SJSA1 (cell line): ENCODE measurements around the gene AGPAT3. TPM values are rescaled to one million over a fixed set of nuclear protein-coding genes. Genes with fewer than 3 reads are reported as not detected.

ENCODE experiments used
- DNase-seq, 2 experiments: peaks; one replicate each; pipeline ENCODE4 v3.0.0-alpha.2; 2015 to 2020; ENCODE audit warnings: low spot score in 2 of 2, low read depth in 1 of 2
- H3K27ac ChIP-seq: fragments of 250-450 bp; sonication (Bioruptor Pico); 2 replicates; pipeline ENCODE4 v1.5.1; 2020; ENCODE audit warnings: mild to moderate bottlenecking, moderate library complexity
- H3K27me3 ChIP-seq: fragments of 250-450 bp; sonication (Bioruptor Pico); replicated peaks from 2 replicates; pipeline ENCODE4 v1.5.1; 2020; ENCODE audit warnings: mild to moderate bottlenecking, moderate library complexity
- H3K36me3 ChIP-seq: fragments of 250-450 bp; sonication (Bioruptor Pico); 2 replicates; pipeline ENCODE4 v1.5.1; 2020; ENCODE audit warnings: mild to moderate bottlenecking
- H3K4me1 ChIP-seq: fragments of 250-450 bp; sonication (Bioruptor Pico); replicated peaks from 2 replicates; pipeline ENCODE4 v1.6.1; 2021; ENCODE audit warnings: mild to moderate bottlenecking
- H3K4me3 ChIP-seq: fragments of 250-450 bp; sonication (Bioruptor Pico); 2 replicates; pipeline ENCODE4 v1.5.1; 2020; ENCODE audit warnings: mild to moderate bottlenecking
- H3K9me3 ChIP-seq: fragments of 250-450 bp; sonication (Bioruptor Pico); replicated peaks from 2 replicates; pipeline ENCODE4 v1.5.1; 2020; ENCODE audit warnings: mild to moderate bottlenecking
- total RNA-seq: library from RNA; depleted of rRNA; stranded (reverse); fragments of >200 nt; shearing (Covaris generic); gene quantifications from 2 replicates; pipeline ENCODE4 v1.2.3, GENCODE V29; 2014

The AGPAT3 gene
- total RNA-seq, 1 experiment from 2014 or later = 66.9 TPM

DNA sequence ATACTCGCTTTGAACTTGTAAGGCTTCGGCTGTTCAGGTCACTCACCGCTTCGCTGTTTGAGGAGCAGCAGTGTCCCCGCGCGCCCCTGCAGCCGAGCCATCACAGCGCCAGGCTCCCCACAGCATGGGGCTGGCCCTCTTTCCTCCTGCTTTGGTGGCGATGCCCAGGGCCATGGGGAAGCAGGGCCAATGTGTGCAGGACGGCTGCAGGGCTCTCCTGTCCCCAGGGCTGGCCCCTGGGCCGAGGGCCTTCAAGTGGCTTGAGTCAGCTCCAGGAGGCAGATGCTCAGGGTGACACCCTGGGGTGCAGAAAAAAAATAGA lies 108.6 kb downstream of the AGPAT3 start:
- no peak overlapping the region for H3K4me3 ChIP-seq
- no peak overlapping the region; the same call in none of the 2 replicates for H3K27ac ChIP-seq
- peaks cover 69% of the 10 kb centered on the region for H3K36me3 ChIP-seq
- peaks cover 47% of the 10 kb centered on the region for H3K4me1 ChIP-seq
- 0 out of 2 replicates have a peak, but pooled peaks cover 4% of the 10 kb centered on the region for H3K9me3 ChIP-seq
- H3K27me3 ChIP-seq = no peaks in the 10 kb centered on the region
- DNase-seq = no peak

DNA sequence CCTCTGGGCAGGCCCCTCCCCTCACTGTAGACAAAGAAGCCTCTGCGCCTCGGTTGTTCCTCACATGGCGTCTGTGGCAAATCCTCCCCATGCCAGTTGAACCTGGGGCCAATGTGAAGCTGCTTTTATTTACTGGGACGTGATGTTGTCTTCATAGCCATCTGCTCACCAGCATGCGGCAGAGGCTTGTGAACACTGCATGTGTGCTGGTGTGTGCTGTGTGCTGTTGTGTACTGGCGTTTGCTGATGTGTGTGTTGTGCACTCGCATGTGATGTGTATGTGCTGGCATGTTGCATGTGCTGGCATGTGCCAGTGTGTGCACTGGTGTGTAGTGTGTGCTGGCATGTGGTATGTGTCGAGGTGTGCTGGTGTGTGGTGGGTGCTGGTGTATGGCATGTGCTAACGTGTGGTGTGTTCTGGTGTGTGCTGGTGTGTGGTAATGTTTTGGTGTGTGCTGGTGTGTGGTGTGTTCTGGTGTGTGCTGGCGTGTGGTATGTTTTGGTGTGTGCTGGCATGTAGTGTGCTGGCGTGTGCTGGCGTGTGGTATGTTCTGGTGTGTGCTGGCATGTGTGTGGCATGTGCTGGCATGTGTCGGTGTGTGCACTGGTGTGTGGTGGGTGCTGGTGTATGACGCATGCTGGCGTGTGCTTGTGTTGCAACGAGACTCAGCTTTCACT lies 109.9 kb downstream of the AGPAT3 start:
- Histone ChIP-seq H3K27ac (no peak overlapping the region), H3K9me3 (0 out of 2 replicates have a peak, but pooled peaks cover 4% of the 10 kb centered on the region), H3K36me3 (peaks cover 69% of the 10 kb centered on the region), H3K4me1 (peaks cover 47% of the 10 kb centered on the region), H3K27me3 (no peaks in the 10 kb centered on the region), H3K4me3 (no peak overlapping the region)
- no peak for DNase-seq

GRCh38 chr21:43975469-43976098 lies 110.6 kb downstream of the AGPAT3 start:
- peaks cover 47% of the 10 kb centered on the region for H3K4me1 ChIP-seq
- H3K27ac ChIP-seq = no peak overlapping the region
- H3K27me3 ChIP-seq = no peaks in the 10 kb centered on the region
- H3K36me3 ChIP-seq = peaks cover 66% of the 10 kb centered on the region
- peak; percentile 74 to 79 for DNase-seq
- no peak overlapping the region for H3K4me3 ChIP-seq
- 0 out of 2 replicates have a peak, but pooled peaks cover 4% of the 10 kb centered on the region for H3K9me3 ChIP-seq

DNA sequence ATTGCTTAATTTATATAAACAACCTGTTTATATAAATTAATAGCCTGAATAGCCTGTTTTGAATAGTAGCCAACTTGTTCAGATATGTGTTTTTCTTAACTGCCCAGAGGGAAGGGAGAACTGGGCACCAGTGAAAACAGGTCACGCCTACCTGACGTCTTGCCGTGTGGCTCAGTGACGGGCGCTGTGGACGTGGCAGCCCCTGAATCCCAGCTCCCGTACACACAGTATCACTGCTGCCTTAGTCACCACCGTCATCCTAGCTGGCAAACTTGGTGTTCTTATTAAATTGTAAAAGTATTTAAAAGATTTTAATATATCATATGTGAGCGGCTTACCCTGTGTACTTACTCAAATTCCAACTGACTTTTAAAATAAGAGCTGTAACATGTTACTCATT lies 111.6 kb downstream of the AGPAT3 start:
- no peak overlapping the region for H3K4me3 ChIP-seq
- no peak for DNase-seq

GRCh38 chr21:43978060-43978459 lies 113.0 kb downstream of the AGPAT3 start:
- H3K27ac ChIP-seq = no peak overlapping the region
- H3K36me3 ChIP-seq = peaks cover 68% of the 10 kb centered on the region
- peaks cover 30% of the 10 kb centered on the region for H3K4me1 ChIP-seq
- no peak for DNase-seq
- H3K27me3 ChIP-seq = no peaks in the 10 kb centered on the region
- no peak overlapping the region for H3K4me3 ChIP-seq
- 0 out of 2 replicates have a peak, but pooled peaks cover 4% of the 10 kb centered on the region for H3K9me3 ChIP-seq

More for the DNA sequence above, 111.6 kb downstream of the AGPAT3 start:
- Histone ChIP-seq H3K27me3 (no peaks in the 10 kb centered on the region), H3K4me1 (peaks cover 44% of the 10 kb centered on the region), H3K36me3 (peaks cover 66% of the 10 kb centered on the region), H3K27ac (no peak overlapping the region), H3K9me3 (0 out of 2 replicates have a peak, but pooled peaks cover 4% of the 10 kb centered on the region)

- peaks cover 76% of the 10 kb centered on the region for H3K36me3 ChIP-seq
- no peak overlapping the region for H3K27ac ChIP-seq
- DNase-seq = no peak
- peaks cover 14% of the 10 kb centered on the region for H3K4me1 ChIP-seq
- H3K27me3 ChIP-seq = no peaks in the 10 kb centered on the region
- no peak overlapping the region for H3K4me3 ChIP-seq
- 0 out of 2 replicates have a peak, but pooled peaks cover 4% of the 10 kb centered on the region for H3K9me3 ChIP-seq
These were observed 114.6 kb downstream of the AGPAT3 start for GRCh38 chr21:43979654-43980053.

DNA sequence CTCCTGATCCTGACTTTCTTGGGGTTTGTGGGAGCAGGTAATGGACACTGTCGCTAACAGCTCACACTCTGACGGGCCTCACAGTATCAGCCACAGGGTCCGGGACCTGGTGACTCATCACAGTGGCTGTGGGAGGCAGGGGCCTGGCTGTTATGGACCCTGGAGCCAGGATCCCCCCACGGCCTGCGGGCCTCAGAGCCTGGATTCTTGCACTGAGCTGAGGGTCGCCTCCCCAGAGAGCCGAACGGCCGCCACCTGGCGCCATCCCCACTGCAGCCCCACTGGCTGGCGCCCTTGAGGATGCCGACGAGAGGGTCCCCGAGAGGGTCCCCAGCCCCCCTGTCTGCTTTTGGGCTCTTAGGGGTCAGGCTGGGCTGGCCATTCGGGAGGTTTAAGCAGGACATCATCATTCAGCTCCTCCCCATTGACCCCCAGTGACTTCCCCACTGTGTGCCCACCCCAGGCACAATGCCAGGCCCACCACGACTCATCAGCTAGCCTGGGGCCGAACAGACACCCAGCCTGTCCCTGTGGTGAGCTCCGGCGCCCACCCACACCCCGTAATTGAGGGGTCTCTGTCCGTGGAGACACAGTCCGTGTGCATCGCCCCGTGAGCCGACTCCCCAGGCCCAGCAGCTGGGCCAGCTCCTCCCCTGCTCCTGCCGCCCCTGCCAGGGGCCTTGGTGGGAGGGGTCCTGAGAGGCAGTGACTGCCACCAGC lies 116.3 kb downstream of the AGPAT3 start:
- no peak overlapping the region for H3K4me3 ChIP-seq
- H3K36me3 ChIP-seq = peaks cover 65% of the 10 kb centered on the region
- no peak overlapping the region for H3K27ac ChIP-seq
- H3K4me1 ChIP-seq = peaks cover 4% of the 10 kb centered on the region; the same call in 1 of the 2 replicates
- H3K27me3 ChIP-seq = no peaks in the 10 kb centered on the region
- no peaks in the 10 kb centered on the region for H3K9me3 ChIP-seq
- no peak for DNase-seq

DNA sequence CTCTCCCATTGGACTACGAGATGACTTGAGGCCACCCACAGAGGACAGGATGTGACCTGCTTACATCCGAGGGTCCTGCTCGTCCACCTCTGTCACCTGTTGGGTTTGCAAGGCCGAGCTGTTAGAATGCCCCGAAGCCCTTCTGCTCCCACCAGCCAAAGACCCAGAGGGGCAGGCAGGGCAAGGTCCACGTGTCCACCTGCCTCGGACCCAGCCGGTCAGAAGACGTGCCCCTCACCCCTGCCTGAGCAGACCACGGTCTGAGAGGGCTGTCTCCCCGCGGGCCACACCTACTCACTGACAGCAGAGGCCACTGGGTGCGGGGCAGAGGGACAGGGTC lies 116.8 kb downstream of the AGPAT3 start:
- Histone ChIP-seq H3K4me3 (no peak overlapping the region), H3K27me3 (no peaks in the 10 kb centered on the region), H3K27ac (no peak overlapping the region), H3K9me3 (no peaks in the 10 kb centered on the region), H3K4me1 (peaks cover 4% of the 10 kb centered on the region; the same call in 1 of the 2 replicates), H3K36me3 (peaks cover 61% of the 10 kb centered on the region)
- DNase-seq = no peak

GRCh38 chr21:43982489-43983078 lies 117.6 kb downstream of the AGPAT3 start:
- no peaks in the 10 kb centered on the region for H3K27me3 ChIP-seq
- H3K27ac ChIP-seq = no peak overlapping the region
- no peaks in the 10 kb centered on the region for H3K9me3 ChIP-seq
- DNase-seq = no peak
- H3K4me1 ChIP-seq = peaks cover 4% of the 10 kb centered on the region; the same call in 1 of the 2 replicates
- H3K4me3 ChIP-seq = no peak overlapping the region
- peaks cover 55% of the 10 kb centered on the region for H3K36me3 ChIP-seq

- no peaks in the 10 kb centered on the region for H3K27me3 ChIP-seq
- H3K36me3 ChIP-seq = peaks cover 49% of the 10 kb centered on the region
- H3K4me3 ChIP-seq = no peak overlapping the region
These were observed 118.4 kb downstream of the AGPAT3 start for GRCh38 chr21:43983390-43983789.

GRCh38 chr21:43983860-43984420 lies 118.9 kb downstream of the AGPAT3 start:
- H3K27ac ChIP-seq = no peak overlapping the region
- H3K27me3 ChIP-seq = no peaks in the 10 kb centered on the region
- no peak for DNase-seq
- H3K9me3 ChIP-seq = no peaks in the 10 kb centered on the region
- H3K36me3 ChIP-seq = peaks cover 44% of the 10 kb centered on the region
- no peak overlapping the region for H3K4me3 ChIP-seq
- H3K4me1 ChIP-seq = peaks cover 4% of the 10 kb centered on the region; the same call in 1 of the 2 replicates

More at GRCh38 chr21:43983390-43983789, 118.4 kb downstream of the AGPAT3 start:
- Histone ChIP-seq H3K9me3 (no peaks in the 10 kb centered on the region), H3K27ac (no peak overlapping the region), H3K4me1 (peaks cover 4% of the 10 kb centered on the region; the same call in 1 of the 2 replicates)
- DNase-seq = no peak

- Histone ChIP-seq H3K36me3 (peaks cover 38% of the 10 kb centered on the region), H3K9me3 (no peaks in the 10 kb centered on the region), H3K27me3 (no peaks in the 10 kb centered on the region), H3K4me3 (no peak overlapping the region), H3K4me1 (peaks cover 4% of the 10 kb centered on the region; the same call in 1 of the 2 replicates), H3K27ac (no peak overlapping the region)
- no peak for DNase-seq
These were observed 120.1 kb downstream of the AGPAT3 start for GRCh38 chr21:43984905-43985689.
